ENCODE measurements around the gene CNIH2. TPM values are rescaled to one million over a fixed set of nuclear protein-coding genes. Genes with fewer than 3 reads are reported as not detected.
"Not testable (repeated sequence)": the region's sequence is repeated elsewhere in the genome, so short reads cannot be mapped to it uniquely, and the experiment has no call there.

Gene CNIH2
- total RNA-seq, 1 donor from 2014 or later: 2.7 TPM

- peaks cover 6% of the 10 kb centered on the region for H3K4me1 Mint-ChIP-seq
- H3K27me3 Mint-ChIP-seq: no peaks in the 10 kb centered on the region
- H3K27ac Mint-ChIP-seq: no peak overlapping the region
- H3K4me3 Mint-ChIP-seq: no peak overlapping the region
- intact Hi-C loops (cut with micrococcal nuclease): no loop called here
- no peak for DNase-seq
- no peaks in the 10 kb centered on the region for H3K9me3 Mint-ChIP-seq
- H3K36me3 Mint-ChIP-seq (ENCODE audit: low read depth): peaks cover 40% of the 10 kb centered on the region
Observed at GRCh38 chr11:66242095-66242765, 35.7 kb upstream of the CNIH2 start.

- Mint-ChIP-seq H3K27me3 (no peaks in the 10 kb centered on the region), H3K9me3 (no peaks in the 10 kb centered on the region), H3K27ac (peak overlapping the region; percentile 34), H3K36me3 (ENCODE audit: low read depth) (peaks cover 33% of the 10 kb centered on the region), H3K4me1 (peaks cover 4% of the 10 kb centered on the region), H3K4me3 (no peak overlapping the region)
- intact Hi-C loops (cut with micrococcal nuclease): no loop called here
- DNase-seq: no peak
Observed at GRCh38 chr11:66243782-66244535, 34.0 kb upstream of the CNIH2 start.

GRCh38 chr11:66247295-66247694, 30.7 kb upstream of the CNIH2 start:
- no peak for DNase-seq
- no peak overlapping the region for H3K27ac Mint-ChIP-seq
- intact Hi-C loops (cut with micrococcal nuclease): no loop called here
- H3K4me3 Mint-ChIP-seq: no peak overlapping the region
- no peaks in the 10 kb centered on the region for H3K27me3 Mint-ChIP-seq
- H3K36me3 Mint-ChIP-seq (ENCODE audit: low read depth): peaks cover 24% of the 10 kb centered on the region
- H3K9me3 Mint-ChIP-seq: no peaks in the 10 kb centered on the region
- H3K4me1 Mint-ChIP-seq: peaks cover 10% of the 10 kb centered on the region

- no peak for DNase-seq
Observed at GRCh38 chr11:66247801-66248200, 30.2 kb upstream of the CNIH2 start.

GRCh38 chr11:66248903-66249302, 29.1 kb upstream of the CNIH2 start:
- intact Hi-C loops (cut with micrococcal nuclease): no loop called here
- Mint-ChIP-seq H3K36me3 (ENCODE audit: low read depth) (peaks cover 25% of the 10 kb centered on the region), H3K9me3 (no peaks in the 10 kb centered on the region), H3K4me3 (no peak overlapping the region), H3K4me1 (peaks cover 9% of the 10 kb centered on the region), H3K27me3 (no peaks in the 10 kb centered on the region), H3K27ac (no peak overlapping the region)
- no peak for DNase-seq

More at GRCh38 chr11:66247801-66248200, 30.2 kb upstream of the CNIH2 start:
- Mint-ChIP-seq H3K27me3 (no peaks in the 10 kb centered on the region), H3K4me3 (no peak overlapping the region), H3K9me3 (no peaks in the 10 kb centered on the region), H3K27ac (no peak overlapping the region), H3K4me1 (peaks cover 10% of the 10 kb centered on the region), H3K36me3 (ENCODE audit: low read depth) (peaks cover 24% of the 10 kb centered on the region)
- intact Hi-C loops (cut with micrococcal nuclease): no loop called here

GRCh38 chr11:66251809-66252208, 26.2 kb upstream of the CNIH2 start:
- Mint-ChIP-seq H3K9me3 (no peaks in the 10 kb centered on the region), H3K27me3 (no peaks in the 10 kb centered on the region), H3K36me3 (ENCODE audit: low read depth) (peaks cover 15% of the 10 kb centered on the region), H3K27ac (peak overlapping the region; percentile 15), H3K4me3 (no peak overlapping the region), H3K4me1 (peaks cover 15% of the 10 kb centered on the region)
- intact Hi-C loops (cut with micrococcal nuclease): no loop called here
- no peak for DNase-seq

- H3K27me3 Mint-ChIP-seq; DNase-seq; H3K4me3 Mint-ChIP-seq; H3K27ac Mint-ChIP-seq; H3K9me3 Mint-ChIP-seq; intact Hi-C loops (cut with micrococcal nuclease): not testable (repeated sequence)
- peaks cover 19% of the 10 kb centered on the region for H3K4me1 Mint-ChIP-seq
- H3K36me3 Mint-ChIP-seq (ENCODE audit: low read depth): peaks cover 12% of the 10 kb centered on the region
Observed at GRCh38 chr11:66253081-66253480, 24.9 kb upstream of the CNIH2 start.

- intact Hi-C loops (cut with micrococcal nuclease): loop anchor here (1.0 kb wide), 1 partner anchor 36 kb away; no protein-coding TSS in a partner anchor
Observed at GRCh38 chr11:66258473-66258893, 19.5 kb upstream of the CNIH2 start.

GRCh38 chr11:66259225-66259624, 18.8 kb upstream of the CNIH2 start:
- intact Hi-C loops (cut with micrococcal nuclease): no loop called here
- peaks cover 32% of the 10 kb centered on the region for H3K36me3 Mint-ChIP-seq (ENCODE audit: low read depth)
- H3K4me3 Mint-ChIP-seq: peak overlapping the region; percentile 96
- H3K9me3 Mint-ChIP-seq: no peaks in the 10 kb centered on the region
- no peak for DNase-seq
- H3K27ac Mint-ChIP-seq: peak overlapping the region; percentile 36
- no peaks in the 10 kb centered on the region for H3K27me3 Mint-ChIP-seq
- H3K4me1 Mint-ChIP-seq: peaks cover 25% of the 10 kb centered on the region

More at GRCh38 chr11:66258473-66258893, 19.5 kb upstream of the CNIH2 start:
- Mint-ChIP-seq H3K4me3 (peak overlapping the region; percentile 96), H3K27me3 (no peaks in the 10 kb centered on the region), H3K9me3 (no peaks in the 10 kb centered on the region), H3K36me3 (ENCODE audit: low read depth) (peaks cover 29% of the 10 kb centered on the region), H3K4me1 (peaks cover 25% of the 10 kb centered on the region), H3K27ac (peak overlapping the region; percentile 96)
- no peak for DNase-seq

GRCh38 chr11:66259956-66260355, 18.0 kb upstream of the CNIH2 start:
- Mint-ChIP-seq H3K4me3 (no peak overlapping the region), H3K4me1 (peaks cover 25% of the 10 kb centered on the region), H3K36me3 (ENCODE audit: low read depth) (peaks cover 39% of the 10 kb centered on the region), H3K27ac (no peak overlapping the region), H3K27me3 (no peaks in the 10 kb centered on the region), H3K9me3 (no peaks in the 10 kb centered on the region)
- intact Hi-C loops (cut with micrococcal nuclease): no loop called here
- DNase-seq: no peak

- no peaks in the 10 kb centered on the region for H3K27me3 Mint-ChIP-seq
- H3K4me1 Mint-ChIP-seq: peaks cover 18% of the 10 kb centered on the region
- DNase-seq: no peak
- H3K9me3 Mint-ChIP-seq: no peaks in the 10 kb centered on the region
- H3K27ac Mint-ChIP-seq: no peak overlapping the region
- intact Hi-C loops (cut with micrococcal nuclease): no loop called here
- H3K4me3 Mint-ChIP-seq: no peak overlapping the region
- peaks cover 41% of the 10 kb centered on the region for H3K36me3 Mint-ChIP-seq (ENCODE audit: low read depth)
Observed at GRCh38 chr11:66261578-66261977, 16.4 kb upstream of the CNIH2 start.

- Mint-ChIP-seq H3K4me3 (no peak overlapping the region), H3K9me3 (no peaks in the 10 kb centered on the region), H3K36me3 (ENCODE audit: low read depth) (peaks cover 43% of the 10 kb centered on the region), H3K27ac (no peak overlapping the region), H3K27me3 (no peaks in the 10 kb centered on the region), H3K4me1 (peaks cover 15% of the 10 kb centered on the region)
- no peak for DNase-seq
- intact Hi-C loops (cut with micrococcal nuclease): no loop called here
Observed at GRCh38 chr11:66262191-66262590, 15.8 kb upstream of the CNIH2 start.

GRCh38 chr11:66262696-66263095, 15.3 kb upstream of the CNIH2 start:
- Mint-ChIP-seq H3K9me3 (no peaks in the 10 kb centered on the region), H3K4me3 (no peak overlapping the region), H3K4me1 (peaks cover 19% of the 10 kb centered on the region), H3K36me3 (ENCODE audit: low read depth) (peaks cover 45% of the 10 kb centered on the region), H3K27me3 (no peaks in the 10 kb centered on the region), H3K27ac (no peak overlapping the region)
- intact Hi-C loops (cut with micrococcal nuclease): no loop called here
- no peak for DNase-seq

GRCh38 chr11:66263231-66263630, 14.7 kb upstream of the CNIH2 start:
- no peak for DNase-seq
- H3K36me3 Mint-ChIP-seq (ENCODE audit: low read depth): peaks cover 45% of the 10 kb centered on the region
- peaks cover 23% of the 10 kb centered on the region for H3K4me1 Mint-ChIP-seq
- H3K9me3 Mint-ChIP-seq: no peaks in the 10 kb centered on the region
- intact Hi-C loops (cut with micrococcal nuclease): no loop called here
- H3K4me3 Mint-ChIP-seq: no peak overlapping the region
- no peak overlapping the region for H3K27ac Mint-ChIP-seq
- peaks cover under 1% of the 10 kb centered on the region for H3K27me3 Mint-ChIP-seq

All from activated CD4-positive, alpha-beta T cell treated with anti-CD3 and anti-CD28 coated beads, Interleukin-2, amount 10 ng/mL, durations not matched to agents 24 days and 14 days (primary cell).